ENCODE results near the gene SPATA33.

The SPATA33 gene

DNA sequence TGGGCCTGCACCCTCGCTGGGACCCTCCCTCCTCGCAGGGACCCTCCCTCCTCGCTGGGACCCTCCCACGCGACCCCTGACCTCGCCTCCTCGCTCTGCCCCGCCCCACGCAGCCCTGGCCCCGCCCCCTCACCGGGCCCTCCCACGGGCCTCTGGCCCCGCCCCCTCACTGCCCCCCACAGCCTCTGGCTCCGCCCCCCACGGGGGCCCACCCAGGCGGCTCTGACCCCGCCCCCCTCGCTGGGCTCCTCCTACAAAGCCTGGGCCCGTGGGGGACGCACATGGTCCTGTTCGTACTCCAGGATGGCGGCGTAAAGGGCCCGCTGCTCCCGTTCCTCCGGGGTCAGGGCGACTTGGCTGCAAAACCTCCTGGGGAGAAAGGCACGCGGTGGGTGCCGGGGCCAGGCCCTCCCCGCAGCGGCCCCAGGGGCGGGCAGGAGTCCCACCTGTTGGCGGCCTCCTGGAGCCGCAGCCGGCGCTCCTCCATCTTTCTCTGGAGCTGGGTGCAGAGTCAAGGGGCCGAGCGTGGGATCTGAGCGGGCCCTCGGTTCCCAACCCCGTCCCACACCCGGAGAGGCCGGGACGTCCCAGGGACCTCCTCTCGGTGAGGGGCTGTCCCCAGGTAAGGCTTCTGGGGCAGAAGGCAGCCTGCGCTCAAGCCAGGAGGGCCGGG, 54.1 kb downstream of the SPATA33 start:
- DNase-seq, result peak; percentile 49

DNA sequence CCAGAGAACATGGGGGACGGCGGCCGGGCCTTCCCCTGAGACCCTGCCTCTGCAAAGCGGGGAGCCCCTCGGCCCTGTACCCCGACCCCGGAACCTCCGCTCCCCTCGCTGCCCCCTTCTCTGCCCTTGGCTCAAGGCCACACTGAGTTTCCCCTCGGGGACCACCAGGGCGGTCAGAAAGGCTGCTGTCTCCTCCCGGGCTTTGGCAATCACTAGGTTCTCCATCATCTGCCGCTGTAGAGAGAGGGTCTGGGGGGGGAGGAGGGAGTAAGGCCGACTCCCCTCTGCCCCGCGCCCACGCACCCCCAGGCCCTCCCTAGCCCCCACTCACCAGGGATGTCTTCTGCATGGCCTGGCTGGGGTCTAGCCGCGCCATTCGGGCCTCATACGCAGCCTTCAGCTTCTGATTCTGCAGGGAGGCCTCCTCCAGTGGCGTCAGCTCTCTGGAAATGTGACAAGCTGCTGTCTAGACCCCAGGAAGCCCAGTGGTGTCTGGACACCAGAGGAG, 54.7 kb downstream of the SPATA33 start:
- no peak for DNase-seq

DNA sequence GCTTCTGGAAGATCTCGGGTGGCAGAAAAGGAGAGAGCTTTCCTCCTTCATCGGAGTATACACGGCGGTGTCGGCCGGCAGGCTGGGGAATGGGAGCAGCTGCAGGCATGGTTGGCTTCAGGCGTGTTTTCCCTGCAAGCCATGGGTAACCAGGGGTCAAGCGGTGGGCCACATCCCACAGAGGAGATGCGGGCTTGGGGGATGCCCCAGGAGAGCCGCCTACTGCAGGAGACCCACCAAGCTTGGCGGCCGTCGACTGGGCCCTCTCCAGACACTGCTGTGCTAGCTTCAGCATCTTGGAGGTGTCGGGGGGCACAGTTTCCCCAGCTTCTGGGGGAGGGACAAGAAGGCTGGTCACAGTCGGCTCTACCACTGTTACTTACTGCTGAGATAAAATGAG, 58.9 kb downstream of the SPATA33 start:
- DNase-seq, result no peak

DNA sequence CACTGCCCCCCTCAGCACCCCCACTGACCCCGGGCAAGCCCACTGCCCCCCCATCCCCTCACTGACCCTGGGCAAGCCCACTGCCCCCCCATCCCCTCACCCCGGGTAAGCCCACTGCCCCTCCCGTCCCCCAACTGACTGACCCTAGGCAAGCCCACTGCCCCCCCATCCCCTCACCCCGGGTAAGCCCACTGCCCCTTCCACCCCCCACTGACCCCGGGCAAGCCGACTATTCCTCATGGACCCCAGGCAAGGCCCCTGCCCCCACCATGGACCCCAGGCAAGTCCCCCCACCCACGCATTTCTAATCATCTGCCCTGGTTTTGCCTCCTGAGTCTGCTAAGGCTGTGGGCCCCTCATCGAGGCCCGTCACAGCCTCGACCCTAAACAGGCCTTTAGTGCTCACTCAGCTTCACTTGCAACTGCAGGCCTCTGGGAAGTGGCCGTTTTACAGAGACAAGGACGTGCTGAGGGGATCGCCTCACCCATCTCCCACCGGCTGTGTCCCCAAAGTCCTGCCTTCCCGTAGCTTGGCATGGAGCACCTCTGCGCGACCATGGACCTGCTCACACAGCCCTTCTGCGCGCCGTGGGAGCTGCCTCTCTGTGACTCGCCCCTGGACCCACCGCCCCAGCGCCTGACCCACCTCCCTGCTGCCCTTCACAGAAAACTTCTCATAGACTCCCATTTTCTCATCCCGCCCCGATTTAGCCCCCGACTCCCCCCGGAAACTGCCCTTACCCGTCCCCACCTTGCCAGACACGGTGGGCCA, 59.5 kb downstream of the SPATA33 start:
- DNase-seq, result no peak

DNA sequence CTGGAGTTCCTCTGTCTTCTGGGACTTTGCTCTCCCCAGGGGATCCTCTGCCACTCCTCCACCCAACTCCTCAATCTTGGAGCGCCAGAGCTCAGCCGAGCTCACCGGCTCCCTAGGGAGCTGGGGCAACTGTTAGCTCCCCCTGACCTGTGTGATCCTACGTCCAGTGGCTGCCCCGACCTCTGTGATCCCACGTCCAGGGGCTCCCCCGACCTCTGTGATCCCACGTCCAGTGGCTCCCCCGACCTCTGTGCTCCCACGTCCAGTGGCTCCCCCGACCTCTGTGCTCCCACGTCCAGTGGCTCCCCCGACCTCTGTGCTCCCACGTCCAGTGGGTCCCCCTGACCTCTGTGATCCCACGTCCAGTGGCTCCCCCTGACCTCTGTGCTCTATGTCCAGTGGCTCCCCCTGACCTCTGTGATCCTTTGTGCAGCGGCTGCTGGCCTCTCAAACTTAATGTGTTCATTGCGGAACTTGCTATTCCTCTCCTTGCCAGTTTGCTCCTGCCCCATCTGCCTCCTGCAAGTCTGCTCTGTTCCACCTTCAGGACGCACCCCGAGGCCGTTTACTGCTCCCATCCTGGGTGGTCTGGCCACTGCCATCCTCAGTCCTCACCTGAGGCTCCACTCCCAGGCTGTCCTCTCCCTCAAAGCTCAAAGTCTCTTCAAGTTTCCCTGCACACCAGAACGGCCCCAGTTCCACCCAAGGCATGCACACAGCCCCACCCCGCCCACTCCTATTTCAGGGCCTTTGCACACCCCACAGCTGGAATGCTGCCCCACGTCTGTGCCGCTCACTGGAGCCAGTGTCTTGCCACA, 60.3 kb downstream of the SPATA33 start:
- no peak for DNase-seq

All from KG1 (cell line).